Liver (tissue), 9 donors: ENCODE results near the gene CDK5RAP3. TPM values are rescaled to one million over a fixed set of nuclear protein-coding genes. Genes with fewer than 3 reads are reported as not detected.

Experiments
- DNase-seq: peaks from one replicate; pipeline ENCODE4 v3.0.0-alpha.2; 2017; ENCODE audit warnings: low spot score
- H3K27ac ChIP-seq, 2 donors: one replicate each; pipeline ENCODE4 v1.7.0; 2013; ENCODE audit warnings: inconsistent platforms in 2 of 2, low read length in 2 of 2, control low read depth in 1 of 2, low read depth in 1 of 2, mild to moderate bottlenecking in 1 of 2
- H3K27me3 ChIP-seq, 4 donors: one replicate each; pipeline versions ENCODE4 v1.6.1 to v1.7.0; 2013; ENCODE audit warnings: low read length in 3 of 4, inconsistent platforms in 1 of 4, mild to moderate bottlenecking in 1 of 4, moderate library complexity in 1 of 4; ENCODE audit not compliant: control insufficient read depth in 4 of 4, insufficient read depth in 4 of 4
- H3K36me3 ChIP-seq, 4 donors: one replicate each; pipeline versions ENCODE4 v1.6.1 to v1.7.0; 2013; ENCODE audit warnings: low read length in 3 of 4, mild to moderate bottlenecking in 3 of 4, low read depth in 1 of 4, moderate library complexity in 1 of 4; ENCODE audit not compliant: control insufficient read depth in 4 of 4, insufficient read depth in 3 of 4
- H3K4me1 ChIP-seq, 4 donors: one replicate each; pipeline versions ENCODE4 v1.6.1 to v1.7.0; 2013; ENCODE audit warnings: low read length in 3 of 4, mild to moderate bottlenecking in 3 of 4, moderate library complexity in 1 of 4; ENCODE audit not compliant: control insufficient read depth in 4 of 4, insufficient read depth in 4 of 4
- H3K4me3 ChIP-seq, 3 donors: one replicate each; pipeline versions ENCODE4 v1.6.1 to v1.7.0; 2013; ENCODE audit warnings: low read length in 3 of 3, control low read depth in 1 of 3, low read depth in 1 of 3, mild to moderate bottlenecking in 1 of 3
- H3K9ac ChIP-seq, 2 donors: one replicate each; pipeline ENCODE4 v1.7.0; 2013; ENCODE audit warnings: low read length in 2 of 2, mild to moderate bottlenecking in 2 of 2, moderate library complexity in 2 of 2, control low read depth in 1 of 2, low read depth in 1 of 2
- H3K9me3 ChIP-seq, 4 donors: one replicate each; pipeline versions ENCODE4 v1.6.1 to v1.7.0; 2013; ENCODE audit warnings: low read length in 3 of 4; ENCODE audit not compliant: control insufficient read depth in 4 of 4
- ATF3 ChIP-seq: IDR thresholded peaks from 2 replicates; pipeline ENCODE4 v1.6.1; 2016; ENCODE audit warnings: antibody characterized with exemption
- EGR1 ChIP-seq, 2 donors: IDR thresholded peaks; 2 replicates each; pipeline ENCODE4 v1.6.1; 2016 to 2018; ENCODE audit warnings: antibody characterized with exemption in 2 of 2, low read depth in 2 of 2
- FOXA1 ChIP-seq: IDR thresholded peaks from 2 replicates; pipeline ENCODE4 v1.6.1; 2016; ENCODE audit warnings: antibody characterized with exemption
- FOXA2 ChIP-seq: IDR thresholded peaks from 2 replicates; pipeline ENCODE4 v1.6.1; 2016; ENCODE audit warnings: antibody characterized with exemption
- GABPA ChIP-seq, 2 donors: IDR thresholded peaks in 1 of 2; conservative IDR thresholded peaks in 1 of 2; 2 replicates each; pipeline ENCODE4 v1.6.1; 2016; ENCODE audit warnings: antibody characterized with exemption in 2 of 2, mild to moderate bottlenecking in 1 of 2, moderate library complexity in 1 of 2
- HNF4A ChIP-seq, 2 donors: conservative IDR thresholded peaks; 2 replicates each; pipeline ENCODE4 v1.6.1; 2016; ENCODE audit warnings: antibody characterized with exemption in 2 of 2, mild to moderate bottlenecking in 2 of 2
- HNF4G ChIP-seq: IDR thresholded peaks from 2 replicates; pipeline ENCODE4 v1.6.1; 2016; ENCODE audit warnings: antibody characterized with exemption
- JUND ChIP-seq, 2 donors: IDR thresholded peaks; 2 replicates each; pipeline ENCODE4 v1.6.1; 2016; ENCODE audit warnings: antibody characterized with exemption in 2 of 2
- MAX ChIP-seq: IDR thresholded peaks from 2 replicates; pipeline ENCODE4 v1.6.1; 2016; ENCODE audit warnings: antibody characterized with exemption
- NR2F2 ChIP-seq: IDR thresholded peaks from 2 replicates; pipeline ENCODE4 v1.6.1; 2016; ENCODE audit warnings: antibody characterized with exemption
- RAD21 ChIP-seq, 2 donors: IDR thresholded peaks; 2 replicates each; pipeline ENCODE4 v1.6.1; 2016; ENCODE audit warnings: antibody characterized with exemption in 2 of 2, mild to moderate bottlenecking in 2 of 2
- REST ChIP-seq: IDR thresholded peaks from 2 replicates; pipeline ENCODE4 v1.6.1; 2016; ENCODE audit warnings: antibody characterized with exemption, mild to moderate bottlenecking
- SP1 ChIP-seq: IDR thresholded peaks from 2 replicates; pipeline ENCODE4 v1.6.1; 2018; ENCODE audit warnings: antibody characterized with exemption, mild to moderate bottlenecking
- TAF1 ChIP-seq: conservative IDR thresholded peaks from 2 replicates; pipeline ENCODE4 v1.6.1; 2016; ENCODE audit warnings: antibody characterized with exemption, mild to moderate bottlenecking
- WGBS: extraction: QIAGEN DNeasy Blood & Tissue Kit; methylation state at CpG from one replicate; pipeline ENCODE4 v1.1.7; 2013; 5-methylcytosine and 5-hydroxymethylcytosine counted together
- polyA plus RNA-seq, 2 donors: library from polyadenylated mRNA; stranded (reverse) in 1 of 2; unstranded in 1 of 2; fragments of 200-250 nt in 1 of 2; fragments of >200 nt in 1 of 2; fragmentation: Nextera tagmentation in 1 of 2; extraction: Ambion mirVana in 1 of 2; gene quantifications; one replicate each; pipeline versions ENCODE4 v1.2.1 to v1.2.3, GENCODE V29; 2013 to 2015
- total RNA-seq, 2 donors: library from RNA; depleted of rRNA; stranded (reverse); fragments of >200 nt; gene quantifications; one replicate each; pipeline ENCODE4 v1.2.3, GENCODE V29; 2014
- TF ChIP-seq, protein P1 (sequence below): IDR thresholded peaks from 2 replicates; pipeline ENCODE4 v1.6.1; 2016; ENCODE audit warnings: antibody characterized with exemption
- TF ChIP-seq, protein P2 (sequence below): fragments of 150-350 bp; IDR thresholded peaks from 2 replicates; pipeline ENCODE4 v1.5.1; 2017; ENCODE audit warnings: improper control_type of control experiment, low read depth, low read length; ENCODE audit not compliant: missing input control
- donor health status: healthy.
- donor health status: healthy.
- donor health status: healthy.
- donor health status: healthy.
- donor health status: healthy.

The CDK5RAP3 gene
- total and polyA plus RNA-seq, 4 donors: 44.6 to 120 (median 74.7) TPM

DNA sequence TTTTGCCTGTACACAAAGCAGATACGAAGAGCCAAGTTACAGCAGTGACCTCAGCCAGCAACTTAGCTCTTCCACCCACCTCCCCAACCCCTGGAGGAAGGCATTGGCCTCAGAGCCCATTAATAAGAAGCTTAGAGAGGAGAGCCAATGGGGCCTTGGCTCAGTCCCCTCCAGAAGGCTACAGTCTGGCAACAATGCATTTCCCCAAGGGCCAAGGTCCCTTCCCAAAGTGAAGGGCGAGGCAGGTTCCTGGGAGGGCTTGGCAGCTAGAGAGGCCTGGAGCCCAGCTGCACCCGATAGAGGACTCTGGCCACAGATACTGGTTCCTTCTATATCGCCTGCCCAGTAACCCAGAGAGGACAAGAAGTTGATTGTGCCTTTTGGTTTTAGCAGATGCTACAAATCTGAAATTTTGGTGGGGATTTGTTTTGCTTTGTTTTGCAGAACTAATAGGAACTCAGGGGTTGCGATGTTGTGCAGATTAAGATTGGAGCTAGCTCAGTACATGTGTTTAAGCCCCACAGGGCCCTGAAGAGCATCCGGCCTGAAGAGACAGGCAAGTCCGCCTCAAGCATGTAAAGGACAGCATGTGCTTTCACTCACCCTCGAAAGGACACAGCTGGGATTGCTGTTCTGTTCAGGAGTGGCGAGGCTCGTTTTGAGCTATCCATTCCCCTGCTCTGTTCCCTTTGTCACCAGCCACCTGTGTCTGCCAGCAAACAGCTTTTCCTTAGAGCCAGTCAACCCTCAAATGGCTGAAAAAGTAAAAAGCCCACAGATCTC lies 41.5 kb upstream of the CDK5RAP3 start:
- Histone ChIP-seq H3K27ac (no peak overlapping the region), H3K36me3 (peaks cover 0 to 19% (median 11%) of the 10 kb centered on the region in 4 donors), H3K9ac (no peak overlapping the region), H3K4me1 (peaks cover 0 to 14% (median 11%) of the 10 kb centered on the region in 4 donors), H3K4me3 (no peak overlapping the region), H3K27me3 (no peaks in the 10 kb centered on the region), H3K9me3 (no peaks in the 10 kb centered on the region)
- 91% methylated on average over 10 of the region's 10 CpGs for WGBS
- no peak for TF ChIP-seq FOXA2
- no peak for TF ChIP-seq FOXA1
- TF ChIP-seq, protein P1, sequence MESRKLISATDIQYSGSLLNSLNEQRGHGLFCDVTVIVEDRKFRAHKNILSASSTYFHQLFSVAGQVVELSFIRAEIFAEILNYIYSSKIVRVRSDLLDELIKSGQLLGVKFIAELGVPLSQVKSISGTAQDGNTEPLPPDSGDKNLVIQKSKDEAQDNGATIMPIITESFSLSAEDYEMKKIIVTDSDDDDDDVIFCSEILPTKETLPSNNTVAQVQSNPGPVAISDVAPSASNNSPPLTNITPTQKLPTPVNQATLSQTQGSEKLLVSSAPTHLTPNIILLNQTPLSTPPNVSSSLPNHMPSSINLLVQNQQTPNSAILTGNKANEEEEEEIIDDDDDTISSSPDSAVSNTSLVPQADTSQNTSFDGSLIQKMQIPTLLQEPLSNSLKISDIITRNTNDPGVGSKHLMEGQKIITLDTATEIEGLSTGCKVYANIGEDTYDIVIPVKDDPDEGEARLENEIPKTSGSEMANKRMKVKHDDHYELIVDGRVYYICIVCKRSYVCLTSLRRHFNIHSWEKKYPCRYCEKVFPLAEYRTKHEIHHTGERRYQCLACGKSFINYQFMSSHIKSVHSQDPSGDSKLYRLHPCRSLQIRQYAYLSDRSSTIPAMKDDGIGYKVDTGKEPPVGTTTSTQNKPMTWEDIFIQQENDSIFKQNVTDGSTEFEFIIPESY: no peak
- TF ChIP-seq EGR1 (IDR thresholded peaks at IDR 0.05; ENCODE audit: low read depth in 2 of 2): no peak
- no peak for TF ChIP-seq MAX
- no peak for TF ChIP-seq HNF4A (conservative IDR thresholded peaks at IDR 0.05)
- no peak for TF ChIP-seq HNF4G
- TF ChIP-seq RAD21 (IDR thresholded peaks at IDR 0.05): no peak
- TF ChIP-seq TAF1: no peak
- TF ChIP-seq JUND (IDR thresholded peaks at IDR 0.05): no peak
- TF ChIP-seq, protein P2, sequence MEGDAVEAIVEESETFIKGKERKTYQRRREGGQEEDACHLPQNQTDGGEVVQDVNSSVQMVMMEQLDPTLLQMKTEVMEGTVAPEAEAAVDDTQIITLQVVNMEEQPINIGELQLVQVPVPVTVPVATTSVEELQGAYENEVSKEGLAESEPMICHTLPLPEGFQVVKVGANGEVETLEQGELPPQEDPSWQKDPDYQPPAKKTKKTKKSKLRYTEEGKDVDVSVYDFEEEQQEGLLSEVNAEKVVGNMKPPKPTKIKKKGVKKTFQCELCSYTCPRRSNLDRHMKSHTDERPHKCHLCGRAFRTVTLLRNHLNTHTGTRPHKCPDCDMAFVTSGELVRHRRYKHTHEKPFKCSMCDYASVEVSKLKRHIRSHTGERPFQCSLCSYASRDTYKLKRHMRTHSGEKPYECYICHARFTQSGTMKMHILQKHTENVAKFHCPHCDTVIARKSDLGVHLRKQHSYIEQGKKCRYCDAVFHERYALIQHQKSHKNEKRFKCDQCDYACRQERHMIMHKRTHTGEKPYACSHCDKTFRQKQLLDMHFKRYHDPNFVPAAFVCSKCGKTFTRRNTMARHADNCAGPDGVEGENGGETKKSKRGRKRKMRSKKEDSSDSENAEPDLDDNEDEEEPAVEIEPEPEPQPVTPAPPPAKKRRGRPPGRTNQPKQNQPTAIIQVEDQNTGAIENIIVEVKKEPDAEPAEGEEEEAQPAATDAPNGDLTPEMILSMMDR: no peak
- TF ChIP-seq REST: no peak
- no peak for TF ChIP-seq ATF3
- no peak for TF ChIP-seq SP1
- no peak for TF ChIP-seq NR2F2
- TF ChIP-seq GABPA (IDR thresholded peaks at IDR 0.05 in 1 of 2, conservative IDR thresholded peaks at IDR 0.05 in 1 of 2): no peak
- DNase-seq: no peak
